NAMALWA (cell line): Measurements from ENCODE around the gene FAM83F.

Source experiments
- DNase-seq: peaks from one replicate; pipeline ENCODE4 v3.0.0-alpha.2; 2015; ENCODE audit warnings: low spot score

Gene FAM83F

DNA sequence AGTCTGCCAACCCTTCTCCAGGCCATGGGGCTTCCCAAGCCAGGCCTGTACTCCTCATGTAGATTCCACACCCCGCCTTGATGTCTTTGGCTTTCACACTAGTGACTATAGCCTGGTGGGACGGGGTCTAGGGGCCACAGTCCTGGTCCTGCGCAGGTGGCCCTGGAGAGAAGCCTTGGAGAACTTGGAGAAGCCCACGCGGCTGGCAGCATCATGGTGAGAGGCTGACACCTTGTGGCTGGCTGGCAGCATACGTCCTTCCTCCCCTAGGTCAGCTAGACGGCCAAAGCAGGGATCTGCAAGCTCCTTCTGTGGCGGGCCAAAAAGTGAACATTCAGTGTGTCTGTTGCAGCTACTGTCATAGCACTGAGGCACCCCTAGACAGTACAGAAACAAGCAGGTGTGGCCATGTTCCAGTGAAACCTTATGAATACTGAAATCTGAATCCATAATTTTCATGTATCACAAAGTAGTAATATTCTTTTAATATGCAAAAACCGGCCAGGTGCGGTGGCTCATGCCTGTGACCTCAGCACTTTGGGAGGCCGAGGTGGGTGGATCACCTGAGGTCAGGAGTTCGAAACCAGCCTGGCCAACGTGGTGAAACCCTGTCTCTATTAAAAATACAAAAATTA lies 42.0 kb downstream of the FAM83F start:
- peak; percentile 78 for DNase-seq

DNA sequence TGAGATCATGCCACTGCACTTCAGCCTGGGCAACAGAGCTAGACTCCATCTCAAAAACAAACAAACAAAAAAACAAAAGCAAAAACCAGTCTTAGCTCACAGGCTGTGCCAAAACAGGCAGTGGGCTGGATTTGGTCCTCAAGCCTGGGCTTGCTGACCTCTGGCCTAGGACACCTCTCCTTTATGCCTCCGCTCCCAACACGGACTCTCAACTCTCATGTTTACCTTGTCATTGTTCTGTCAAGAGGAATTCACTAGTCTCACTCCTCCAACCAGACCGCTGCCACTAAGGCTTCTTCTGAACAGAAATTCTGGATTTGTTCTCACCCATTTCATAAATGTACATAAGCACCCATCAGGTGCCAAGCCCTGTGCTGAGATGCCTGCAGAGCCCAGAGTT lies 42.6 kb downstream of the FAM83F start:
- no peak for DNase-seq

DNA sequence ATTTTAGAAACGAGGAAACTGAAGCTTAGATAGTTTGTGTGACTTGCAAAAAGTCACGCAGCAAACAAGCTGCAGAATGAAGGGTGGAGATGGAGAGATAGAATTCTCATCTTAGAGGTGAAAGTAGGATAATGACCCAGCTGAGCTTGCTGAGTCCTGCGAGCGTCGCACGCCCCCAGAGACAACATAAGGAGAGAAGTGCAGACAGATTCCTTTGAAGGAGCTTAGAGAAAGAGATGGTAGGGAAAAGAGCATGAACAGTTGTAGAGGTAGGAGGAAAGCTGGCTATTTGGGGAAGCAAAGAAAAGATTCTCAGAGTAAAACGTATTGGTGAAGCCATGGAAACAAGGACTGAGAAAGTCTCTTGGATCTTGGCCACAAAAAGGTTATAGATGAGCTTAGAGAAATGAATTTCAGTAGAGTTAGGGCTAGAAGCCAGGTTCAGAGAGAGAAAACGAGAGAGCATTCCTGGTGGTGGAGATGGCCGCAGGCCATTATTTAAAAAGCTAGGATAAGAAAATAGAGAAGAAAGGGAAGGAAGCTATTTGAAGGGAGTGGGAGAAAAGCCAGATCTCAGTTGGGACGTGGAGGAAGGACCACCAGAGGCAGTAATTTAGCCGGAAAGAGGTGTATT lies 44.8 kb downstream of the FAM83F start:
- DNase-seq: no peak

DNA sequence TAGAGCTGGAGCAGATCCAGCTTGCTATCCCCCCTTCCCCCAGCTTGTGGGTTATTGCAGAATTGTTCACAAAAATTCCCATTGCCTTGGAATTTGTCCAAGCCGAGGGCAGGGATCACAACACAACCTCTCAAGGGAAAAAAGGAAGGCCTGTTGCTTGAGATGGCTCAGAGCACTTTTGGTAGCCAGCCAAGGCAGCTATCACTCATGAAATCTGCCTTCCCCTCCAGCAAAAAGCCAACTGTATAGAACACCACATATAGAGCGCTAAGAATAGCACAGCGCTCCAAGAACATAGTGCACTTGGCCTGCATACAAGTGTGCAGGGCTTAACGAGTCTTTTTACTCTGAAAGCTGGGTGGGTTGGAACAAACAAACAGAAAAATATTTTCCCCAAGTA lies 46.2 kb downstream of the FAM83F start:
- DNase-seq: no peak

DNA sequence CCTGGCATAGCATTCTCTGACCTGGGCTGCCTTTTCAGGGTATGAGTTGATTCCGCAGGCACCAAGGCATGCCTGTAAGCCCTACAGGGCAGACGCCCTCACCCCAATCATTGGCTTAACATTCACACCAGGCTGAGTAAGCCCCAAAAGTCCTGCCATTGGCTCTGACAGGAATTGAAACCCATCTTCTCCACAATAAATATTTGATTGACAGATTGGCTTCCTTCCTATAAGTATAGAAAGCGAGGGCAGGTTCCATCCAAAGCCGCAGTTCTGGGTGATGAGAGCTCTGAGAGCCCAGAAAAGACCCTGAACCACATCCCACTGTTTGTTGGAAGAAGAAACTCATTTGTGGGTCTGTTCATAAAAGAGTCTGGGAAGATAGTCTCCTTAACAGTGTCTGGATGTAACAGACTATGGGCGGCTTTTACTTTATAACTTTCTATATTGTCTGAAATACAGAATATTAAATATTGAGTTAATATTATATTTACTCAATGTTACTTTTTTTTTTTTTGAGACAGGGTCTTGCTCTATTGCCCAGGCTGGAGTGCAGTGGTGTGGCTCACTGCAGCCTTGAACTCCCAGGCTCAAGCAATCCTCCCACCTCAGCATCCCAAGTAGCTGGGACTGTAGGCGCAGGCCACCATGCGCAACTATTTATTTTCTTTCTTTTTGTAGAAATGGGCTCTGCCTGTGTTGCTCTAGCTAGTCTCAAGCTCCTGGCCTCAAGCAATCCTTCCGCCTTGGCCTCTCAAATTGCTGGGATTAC lies 46.8 kb downstream of the FAM83F start:
- DNase-seq: no peak

DNA sequence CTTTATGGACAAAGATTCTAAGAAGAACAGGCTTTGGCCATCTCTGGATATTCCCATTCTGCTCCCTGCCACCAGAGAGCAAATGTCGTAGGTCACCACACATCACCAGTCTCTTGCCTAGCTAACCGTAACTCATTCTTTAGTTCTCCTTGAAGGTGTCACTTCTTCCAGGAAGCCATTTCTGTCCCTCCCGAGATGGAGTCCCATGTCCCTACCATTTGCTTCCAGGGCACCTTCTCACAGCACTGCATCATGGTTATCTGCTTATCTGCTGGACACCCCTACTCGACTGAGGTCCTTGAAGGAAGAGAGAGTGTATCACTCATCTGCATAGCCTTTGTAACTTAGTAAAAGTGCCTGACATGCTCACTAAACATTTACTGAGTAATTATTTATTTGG lies 47.6 kb downstream of the FAM83F start:
- DNase-seq: no peak

- DNase-seq: no peak
Observed at GRCh38 chr22:40043081-40043480, 48.3 kb downstream of the FAM83F start.

DNA sequence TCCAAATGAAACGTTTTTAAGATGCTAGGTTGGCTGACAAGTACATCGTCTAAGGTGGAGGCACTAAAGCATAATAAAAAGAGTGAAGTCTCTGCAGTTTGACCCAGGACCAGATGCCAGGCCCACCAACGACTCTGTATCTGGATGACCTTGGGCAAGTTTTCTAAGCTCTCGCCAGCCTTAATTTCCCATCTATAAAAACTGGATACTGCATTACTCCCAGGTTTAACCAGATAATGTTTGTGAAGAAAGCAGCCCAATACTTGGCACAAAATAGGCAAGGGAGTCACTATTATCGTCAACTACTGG lies 49.0 kb downstream of the FAM83F start:
- DNase-seq: no peak

DNA sequence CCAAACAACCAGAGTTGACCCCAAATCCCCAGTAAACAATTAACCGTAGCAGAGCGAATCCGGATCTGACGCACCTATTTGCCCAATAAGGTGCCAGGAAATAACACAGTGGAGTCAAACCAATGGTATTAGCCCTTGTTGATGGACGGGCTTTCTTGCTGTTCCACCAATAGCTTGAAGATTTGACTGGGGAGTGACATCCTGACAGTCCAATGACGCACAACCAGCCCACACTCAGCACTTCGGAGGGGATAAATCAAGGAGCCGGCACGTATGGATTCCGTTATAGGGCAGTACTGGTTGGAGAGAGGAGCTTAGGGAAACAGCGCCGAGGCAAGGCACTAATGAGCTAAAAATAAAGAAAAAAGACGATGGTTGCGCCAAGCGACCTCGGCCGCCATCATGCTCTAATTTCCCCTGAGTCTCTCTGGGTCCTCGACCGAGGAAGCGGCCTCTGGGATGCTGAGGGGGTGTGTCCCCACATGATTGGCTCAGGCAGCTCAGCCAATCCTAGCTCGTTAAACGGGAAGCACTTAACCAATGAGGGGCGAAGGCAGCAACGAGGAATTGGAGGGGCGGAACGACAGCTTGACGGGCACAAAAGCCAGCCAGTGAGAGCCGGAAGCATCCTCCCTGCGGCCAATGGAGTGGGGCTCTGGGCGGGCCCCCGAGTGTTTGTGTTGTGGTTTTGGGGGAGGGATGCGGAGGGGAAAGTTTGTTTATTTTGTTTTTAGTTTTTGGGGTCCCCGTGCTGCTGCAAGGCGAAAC lies 49.5 kb downstream of the FAM83F start:
- peak; percentile 99 for DNase-seq

GRCh38 chr22:40044870-40045834 lies 50.4 kb downstream of the FAM83F start:
- DNase-seq: peak; percentile 71

- DNase-seq: peak; percentile 27
Observed at GRCh38 chr22:40046126-40046525, 51.4 kb downstream of the FAM83F start.

- DNase-seq: peak; percentile 94
Observed at GRCh38 chr22:40050258-40050657, 55.5 kb downstream of the FAM83F start.

- peak; percentile 45 for DNase-seq
Observed at GRCh38 chr22:40051322-40051721, 56.6 kb downstream of the FAM83F start.

- no peak for DNase-seq
Observed at GRCh38 chr22:40053460-40053859, 58.7 kb downstream of the FAM83F start.

DNA sequence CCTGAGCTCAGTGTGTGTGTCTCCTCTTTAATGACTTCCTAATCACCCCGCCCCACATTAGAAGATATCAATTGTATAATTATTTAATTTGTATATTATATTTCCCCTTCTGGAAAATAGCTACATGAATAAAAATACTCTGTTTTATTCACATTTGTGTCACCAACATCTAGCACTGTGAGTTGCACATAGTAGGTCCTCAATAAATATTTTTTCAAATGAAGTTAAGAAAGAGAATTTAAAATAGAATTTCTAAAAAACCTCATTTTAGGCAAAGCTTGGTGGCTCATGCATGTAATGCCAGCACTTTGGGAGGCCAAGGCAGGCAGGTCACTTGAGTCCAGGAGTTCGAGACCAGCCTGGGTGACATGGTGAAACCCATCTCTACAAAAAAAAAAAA lies 59.7 kb downstream of the FAM83F start:
- DNase-seq: no peak

DNA sequence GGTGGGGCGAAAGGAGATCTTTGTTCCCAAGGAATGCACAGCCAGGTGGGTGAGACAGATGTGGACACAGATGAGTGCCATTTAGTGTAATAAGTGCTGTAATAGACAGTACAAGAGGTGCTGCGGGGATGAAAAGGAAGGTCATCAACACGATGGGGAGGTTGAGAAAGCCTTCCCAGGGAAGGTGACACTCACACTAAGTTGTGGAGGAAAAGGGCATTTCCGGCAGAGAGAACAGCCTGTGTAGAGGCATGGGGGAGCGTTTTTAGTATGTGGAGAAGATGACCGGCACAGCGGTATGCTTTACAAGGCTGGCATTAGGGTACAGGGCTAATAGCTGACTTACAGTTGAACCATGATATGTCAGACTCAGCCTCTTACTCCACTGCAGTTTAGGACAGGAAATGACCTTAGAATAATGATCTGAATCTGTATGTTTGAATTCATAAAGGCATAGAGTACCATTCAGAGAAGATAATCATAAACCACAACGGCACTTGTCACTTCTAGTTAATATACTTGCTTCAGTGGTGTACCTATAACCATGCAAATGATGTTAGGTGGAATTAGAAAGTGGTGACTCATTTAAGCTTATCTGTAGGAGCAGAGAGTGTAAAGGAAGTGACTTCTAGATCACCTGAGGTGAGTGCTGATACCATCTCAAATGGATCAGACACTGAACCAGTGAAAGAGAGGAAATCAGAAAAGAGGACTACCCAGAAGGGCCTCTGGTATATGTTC lies 60.6 kb downstream of the FAM83F start:
- no peak for DNase-seq

- DNase-seq: no peak
Observed at GRCh38 chr22:40056154-40056553, 61.4 kb downstream of the FAM83F start.

- no peak for DNase-seq
Observed at GRCh38 chr22:40056559-40056958, 61.8 kb downstream of the FAM83F start.

DNA sequence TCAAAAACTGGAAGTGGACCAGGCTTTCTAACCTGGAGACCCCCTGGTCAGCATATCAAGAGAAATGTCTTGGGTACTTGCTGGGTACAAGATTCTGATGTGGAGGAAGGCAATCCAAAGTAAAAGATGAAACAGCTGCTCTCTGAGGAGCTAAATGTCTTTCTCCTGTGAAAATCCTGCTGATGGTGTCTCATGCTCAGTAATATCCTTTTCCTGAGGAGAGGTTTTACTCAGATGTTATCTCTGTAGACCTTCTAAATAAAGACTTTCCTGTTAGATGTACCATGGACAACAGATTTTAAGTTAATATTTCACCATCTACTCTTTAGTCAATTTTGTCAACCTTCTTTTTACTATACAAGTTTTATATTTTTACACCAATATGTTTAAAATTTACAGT lies 62.9 kb downstream of the FAM83F start:
- DNase-seq: no peak

DNA sequence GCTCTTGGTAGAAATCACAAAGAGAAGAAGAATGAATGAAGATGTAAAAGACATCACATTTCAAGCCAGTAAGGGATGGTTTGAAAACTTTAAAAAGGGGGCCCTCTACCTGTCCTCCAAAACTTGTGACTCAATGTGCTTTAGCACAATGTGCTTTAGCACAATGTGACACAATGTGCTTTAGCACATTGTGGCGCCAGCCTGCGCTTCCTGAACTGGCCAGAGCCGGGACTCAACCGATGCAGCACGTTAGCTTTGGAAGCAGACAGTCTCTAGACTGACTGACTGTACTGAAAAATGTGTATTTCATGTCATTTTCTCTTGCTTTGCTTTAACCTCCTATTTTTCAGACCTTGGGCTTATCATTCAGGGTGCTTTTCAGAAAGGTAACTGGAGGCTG lies 63.5 kb downstream of the FAM83F start:
- no peak for DNase-seq

- no peak for DNase-seq
Observed at GRCh38 chr22:40065981-40066380, 71.2 kb downstream of the FAM83F start.
